Mesothelial cell of epicardium (in vitro differentiated cells): Measurements from ENCODE around the gene TSPEAR. TPM values are rescaled to one million over a fixed set of nuclear protein-coding genes. Genes with fewer than 3 reads are reported as not detected.

Source experiments
- DNase-seq, 2 experiments: peaks; one replicate each; pipeline ENCODE4 v3.0.0; 2021; ENCODE audit warnings: low spot score in 2 of 2; ENCODE audit not compliant: unreplicated experiment in 2 of 2
- H3K27ac Mint-ChIP-seq: 2 replicates; pipeline ENCODE4 v1.8.0; 2021; ENCODE audit warnings: mixed read lengths
- H3K27me3 Mint-ChIP-seq: 2 replicates; pipeline ENCODE4 v1.8.0; 2021; ENCODE audit warnings: low read depth, mixed read lengths
- H3K36me3 Mint-ChIP-seq: 2 replicates; pipeline ENCODE4 v1.8.0; 2021; ENCODE audit warnings: mixed read lengths
- H3K4me1 Mint-ChIP-seq: 2 replicates; pipeline ENCODE4 v1.8.0; 2021; ENCODE audit warnings: mixed read lengths
- H3K4me3 Mint-ChIP-seq: 2 replicates; pipeline ENCODE4 v1.8.0; 2021; ENCODE audit warnings: mild to moderate bottlenecking, moderate library complexity, mixed read lengths
- H3K9me3 Mint-ChIP-seq: 2 replicates; pipeline ENCODE4 v1.8.0; 2021; ENCODE audit warnings: mixed read lengths
- total RNA-seq: library from RNA; stranded (reverse); gene quantifications from 3 replicates; pipeline ENCODE4 v1.2.1, GENCODE V29; 2021
- TF ChIP-seq, protein P1 (sequence below): fragments of 200-600 bp; sonication (generic); IDR thresholded peaks from one replicate; pipeline ENCODE4 v1.5.0; 2021; ENCODE audit warnings: antibody characterized with exemption; ENCODE audit not compliant: unreplicated experiment

TSPEAR gene
- total RNA-seq = 0.09 to 0.11 TPM (median 0.11 TPM) in 3 replicates

DNA sequence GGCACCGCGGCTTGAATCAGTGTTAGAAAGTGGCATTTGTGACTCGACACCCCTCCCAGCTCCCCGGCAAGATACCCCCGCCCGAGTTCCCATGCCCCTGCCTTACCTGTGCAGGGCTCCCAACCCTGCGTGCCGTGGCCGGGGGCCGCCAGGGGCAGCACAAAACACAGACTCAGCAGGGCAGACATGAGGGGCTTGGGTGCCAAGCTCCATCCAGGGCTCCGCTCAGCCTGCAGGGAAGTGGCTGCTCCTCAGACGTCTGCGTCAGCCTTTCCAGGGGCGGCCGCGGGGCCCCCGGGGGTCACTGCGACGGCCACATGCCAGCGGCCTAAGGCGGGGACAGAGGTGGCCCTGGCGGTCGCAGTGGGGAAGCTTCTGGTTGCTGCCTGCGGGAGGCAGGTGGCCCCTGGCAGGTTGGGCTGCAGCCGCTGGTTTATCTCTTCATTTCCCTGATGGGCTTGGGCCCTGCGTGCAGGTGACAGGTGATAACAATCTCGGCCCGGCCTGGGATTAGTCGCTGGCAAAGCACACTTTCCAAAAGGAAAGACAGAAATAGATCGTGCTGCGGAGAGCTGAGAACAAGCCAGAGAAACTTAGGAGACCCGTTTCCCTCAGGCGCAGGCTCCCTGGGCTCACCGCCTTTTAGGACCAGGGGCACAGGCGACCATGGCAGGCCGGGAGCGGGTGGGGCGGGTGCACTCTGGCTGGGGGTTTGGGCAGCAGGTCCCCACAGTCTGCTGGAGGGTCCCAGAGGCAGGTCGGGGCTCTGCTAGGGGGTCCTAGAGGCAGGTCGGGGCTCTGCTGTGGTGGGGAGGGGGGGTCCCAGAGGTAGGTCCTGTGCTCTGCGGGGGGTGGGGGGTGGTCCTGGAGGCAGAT lies at the start of gene TSPEAR:
TSPEAR (minus strand) TSS at position 246 of the 876 bp plus-strand sequence; CDS start at position 188, 58 bp downstream.
- Mint-ChIP-seq H3K27ac (no peak within 1 kb of the TSS), H3K4me1 (peaks cover 27% of the 10 kb centered on the region), H3K36me3 (no peaks in the 10 kb centered on the region), H3K4me3 (peak within 1 kb of the TSS; percentile 50), H3K9me3 (no peaks in the 10 kb centered on the region), H3K27me3 (peaks cover 94% of the 10 kb centered on the region)
- peak; percentile 19 to 42 for DNase-seq
- TF ChIP-seq, protein P1, sequence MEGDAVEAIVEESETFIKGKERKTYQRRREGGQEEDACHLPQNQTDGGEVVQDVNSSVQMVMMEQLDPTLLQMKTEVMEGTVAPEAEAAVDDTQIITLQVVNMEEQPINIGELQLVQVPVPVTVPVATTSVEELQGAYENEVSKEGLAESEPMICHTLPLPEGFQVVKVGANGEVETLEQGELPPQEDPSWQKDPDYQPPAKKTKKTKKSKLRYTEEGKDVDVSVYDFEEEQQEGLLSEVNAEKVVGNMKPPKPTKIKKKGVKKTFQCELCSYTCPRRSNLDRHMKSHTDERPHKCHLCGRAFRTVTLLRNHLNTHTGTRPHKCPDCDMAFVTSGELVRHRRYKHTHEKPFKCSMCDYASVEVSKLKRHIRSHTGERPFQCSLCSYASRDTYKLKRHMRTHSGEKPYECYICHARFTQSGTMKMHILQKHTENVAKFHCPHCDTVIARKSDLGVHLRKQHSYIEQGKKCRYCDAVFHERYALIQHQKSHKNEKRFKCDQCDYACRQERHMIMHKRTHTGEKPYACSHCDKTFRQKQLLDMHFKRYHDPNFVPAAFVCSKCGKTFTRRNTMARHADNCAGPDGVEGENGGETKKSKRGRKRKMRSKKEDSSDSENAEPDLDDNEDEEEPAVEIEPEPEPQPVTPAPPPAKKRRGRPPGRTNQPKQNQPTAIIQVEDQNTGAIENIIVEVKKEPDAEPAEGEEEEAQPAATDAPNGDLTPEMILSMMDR = no peak

DNA sequence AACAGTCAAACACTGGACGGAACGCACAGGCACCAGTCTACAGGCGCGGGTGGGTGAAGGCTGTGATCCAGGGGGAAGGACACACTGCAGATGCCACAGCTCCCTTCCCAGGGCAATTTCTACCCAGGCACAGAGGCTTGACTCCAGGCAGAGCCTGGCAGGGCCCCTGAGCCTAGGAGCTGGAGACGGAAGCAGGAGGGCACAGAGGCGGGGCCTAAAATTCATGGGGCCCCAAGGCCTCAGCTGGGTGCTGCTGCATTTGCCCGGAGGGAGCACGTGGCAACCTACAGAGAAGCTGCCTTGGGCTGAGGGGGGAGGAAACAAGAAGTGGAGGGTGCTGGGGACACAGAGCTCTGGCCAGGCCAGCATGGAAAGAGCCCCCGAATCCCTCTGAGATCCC lies 49.0 kb upstream of the TSPEAR start:
- peak in 1 of 2 experiments; percentile 14 for DNase-seq
- Mint-ChIP-seq H3K27me3 (no peaks in the 10 kb centered on the region), H3K4me3 (no peak overlapping the region), H3K27ac (no peak overlapping the region), H3K9me3 (no peaks in the 10 kb centered on the region), H3K4me1 (peaks cover 6% of the 10 kb centered on the region), H3K36me3 (no peaks in the 10 kb centered on the region)
- TF ChIP-seq, protein P1 = no peak

DNA sequence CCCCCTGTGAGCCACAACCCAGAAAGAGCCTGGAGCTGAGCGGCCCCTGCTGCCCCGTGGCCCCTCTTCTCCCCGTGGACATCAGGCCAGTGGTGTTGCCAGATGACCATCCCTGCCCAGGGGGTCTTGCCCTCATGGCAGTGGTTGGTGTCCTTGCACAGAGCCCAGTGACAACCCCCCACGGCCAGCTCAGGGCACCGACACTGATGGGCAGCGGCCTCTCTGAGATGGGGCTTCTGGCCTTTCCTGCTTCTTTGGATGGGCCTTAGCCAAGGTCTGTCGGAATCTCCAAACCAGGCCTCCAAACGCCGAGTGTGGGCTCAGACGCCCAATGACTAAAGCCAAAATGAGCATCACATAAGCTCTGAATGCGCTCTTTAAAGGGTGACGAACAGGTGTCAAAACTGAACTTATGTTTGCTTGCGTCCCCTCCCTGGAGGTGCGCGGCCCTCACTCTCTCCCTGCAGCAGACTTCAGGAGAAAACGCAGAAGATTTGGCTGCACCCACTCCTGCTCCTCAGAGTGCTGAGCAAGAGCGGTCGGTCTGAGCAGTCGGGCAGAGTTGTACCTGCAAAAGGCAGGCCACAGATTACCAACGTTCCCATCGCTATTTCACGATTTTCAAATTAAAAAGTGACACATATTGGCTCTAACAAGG lies 48.4 kb upstream of the TSPEAR start:
- Mint-ChIP-seq H3K4me3 (no peak overlapping the region), H3K27me3 (no peaks in the 10 kb centered on the region), H3K9me3 (peaks cover 6% of the 10 kb centered on the region), H3K36me3 (peaks cover 4% of the 10 kb centered on the region), H3K4me1 (peaks cover 3% of the 10 kb centered on the region), H3K27ac (no peak overlapping the region)
- DNase-seq = peak in 1 of 2 experiments; percentile 16
- TF ChIP-seq, protein P1 = no peak

DNA sequence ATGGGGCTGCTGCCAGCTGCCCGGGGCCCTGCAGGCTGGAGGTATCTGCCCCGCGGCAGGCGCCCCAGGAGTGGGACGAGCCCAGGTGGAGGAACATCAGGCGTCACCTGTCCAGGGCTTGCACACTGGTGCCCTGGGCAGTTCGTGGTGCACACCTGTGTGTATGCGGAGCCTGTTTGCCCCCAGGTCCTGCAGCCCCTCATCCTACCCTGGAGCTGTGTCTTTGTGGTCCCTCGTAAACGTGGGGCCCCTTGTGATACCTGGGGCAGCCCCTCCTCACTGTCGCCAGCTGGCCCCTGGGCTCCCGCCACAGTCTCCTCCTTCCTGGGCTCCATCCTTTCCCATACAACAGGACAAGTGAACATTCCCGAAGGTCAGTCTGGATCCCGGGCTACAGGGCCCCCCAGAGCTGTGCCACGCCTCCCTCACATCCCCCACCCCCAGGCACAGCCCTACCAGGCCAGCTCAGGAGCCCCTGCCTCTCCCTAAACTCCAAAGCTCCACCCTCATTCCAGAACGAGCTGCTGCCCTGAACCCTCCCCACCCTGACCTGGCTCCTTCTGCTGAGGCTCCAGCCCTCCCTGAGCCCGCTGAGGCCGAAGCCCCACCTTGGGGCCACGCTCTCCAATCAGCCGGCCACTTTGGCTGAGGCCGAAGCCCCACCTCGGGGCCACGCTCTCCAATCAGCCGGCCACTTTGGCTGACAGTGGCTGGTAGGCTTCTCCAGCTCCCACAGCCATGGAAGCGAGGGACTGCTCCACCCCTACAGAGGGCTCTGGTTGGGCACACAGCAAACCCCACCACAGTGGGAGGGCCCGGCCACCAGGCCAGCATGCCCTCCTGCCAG lies 47.6 kb upstream of the TSPEAR start:
- peak in 1 of 2 experiments; percentile 34 for DNase-seq
- H3K4me3 Mint-ChIP-seq = no peak overlapping the region

DNA sequence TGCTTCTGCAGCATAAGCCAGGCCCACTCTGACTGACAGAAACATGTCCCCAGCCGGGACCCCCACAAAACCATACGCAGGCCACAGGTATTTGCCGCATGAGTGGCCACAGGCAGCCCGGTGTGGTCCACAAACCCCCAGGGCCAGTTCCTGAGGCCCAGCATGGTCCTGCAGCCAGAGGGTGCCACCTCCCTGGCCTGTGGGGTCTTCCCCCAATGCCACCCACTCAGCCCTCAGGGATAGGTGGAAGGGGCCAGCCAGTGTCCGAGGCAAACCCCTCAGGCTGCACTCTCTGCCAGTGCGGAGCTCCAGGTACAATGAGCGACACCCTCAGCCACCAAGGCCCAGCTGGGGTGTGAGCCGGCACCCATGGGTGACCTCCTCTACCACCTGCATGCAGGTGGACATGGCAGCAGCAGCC lies 46.8 kb upstream of the TSPEAR start:
- Mint-ChIP-seq H3K9me3 (peaks cover 10% of the 10 kb centered on the region), H3K4me3 (no peak overlapping the region), H3K36me3 (peaks cover 8% of the 10 kb centered on the region), H3K27ac (no peak overlapping the region), H3K4me1 (peaks cover 3% of the 10 kb centered on the region), H3K27me3 (no peaks in the 10 kb centered on the region)
- TF ChIP-seq, protein P1 = no peak
- peak in 1 of 2 experiments; percentile 22 for DNase-seq

More for the DNA sequence above, 47.6 kb upstream of the TSPEAR start:
- Mint-ChIP-seq H3K36me3 (peaks cover 5% of the 10 kb centered on the region), H3K9me3 (peaks cover 7% of the 10 kb centered on the region), H3K4me1 (peaks cover 3% of the 10 kb centered on the region), H3K27ac (no peak overlapping the region), H3K27me3 (no peaks in the 10 kb centered on the region)
- TF ChIP-seq, protein P1 = no peak
